Measurements from ENCODE around the gene MOG.

DNA sequence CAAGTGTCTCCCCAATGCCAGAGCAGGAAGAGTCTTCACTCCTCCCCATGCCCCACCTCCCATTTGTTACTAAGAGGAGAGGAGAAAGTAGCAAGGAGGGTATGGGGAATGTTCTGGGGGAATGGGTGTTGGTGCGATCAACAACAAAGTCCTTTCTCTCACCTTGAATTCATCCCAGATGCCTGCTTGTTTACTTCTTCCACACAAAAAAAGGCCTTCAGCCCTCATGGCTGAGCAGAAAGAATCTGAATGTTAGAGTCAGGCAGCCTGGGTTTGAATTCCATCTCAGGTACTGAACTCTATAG, 9.9 kb downstream of the MOG start:
- TF ChIP-seq, protein P1, sequence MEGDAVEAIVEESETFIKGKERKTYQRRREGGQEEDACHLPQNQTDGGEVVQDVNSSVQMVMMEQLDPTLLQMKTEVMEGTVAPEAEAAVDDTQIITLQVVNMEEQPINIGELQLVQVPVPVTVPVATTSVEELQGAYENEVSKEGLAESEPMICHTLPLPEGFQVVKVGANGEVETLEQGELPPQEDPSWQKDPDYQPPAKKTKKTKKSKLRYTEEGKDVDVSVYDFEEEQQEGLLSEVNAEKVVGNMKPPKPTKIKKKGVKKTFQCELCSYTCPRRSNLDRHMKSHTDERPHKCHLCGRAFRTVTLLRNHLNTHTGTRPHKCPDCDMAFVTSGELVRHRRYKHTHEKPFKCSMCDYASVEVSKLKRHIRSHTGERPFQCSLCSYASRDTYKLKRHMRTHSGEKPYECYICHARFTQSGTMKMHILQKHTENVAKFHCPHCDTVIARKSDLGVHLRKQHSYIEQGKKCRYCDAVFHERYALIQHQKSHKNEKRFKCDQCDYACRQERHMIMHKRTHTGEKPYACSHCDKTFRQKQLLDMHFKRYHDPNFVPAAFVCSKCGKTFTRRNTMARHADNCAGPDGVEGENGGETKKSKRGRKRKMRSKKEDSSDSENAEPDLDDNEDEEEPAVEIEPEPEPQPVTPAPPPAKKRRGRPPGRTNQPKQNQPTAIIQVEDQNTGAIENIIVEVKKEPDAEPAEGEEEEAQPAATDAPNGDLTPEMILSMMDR (conservative IDR thresholded peaks at IDR 0.05), result no peak
- TF ChIP-seq EZH2 (IDR thresholded peaks at IDR 0.05; ENCODE audit: low read depth), result no peak
